Measurements from ENCODE around the gene C3orf33. TPM values are rescaled to one million over a fixed set of nuclear protein-coding genes. Genes with fewer than 3 reads are reported as not detected.
A peak's percentile ranks its signal among the peaks of the same experiment; 100 is the strongest.
"Not testable (repeated sequence)": the region's sequence is repeated elsewhere in the genome, so short reads cannot be mapped to it uniquely, and the experiment has no call there.

C3orf33 gene
- total and polyA plus RNA-seq, 3 donors from 2014 or later = 3.5 to 11.9 (median 9.3) TPM

DNA sequence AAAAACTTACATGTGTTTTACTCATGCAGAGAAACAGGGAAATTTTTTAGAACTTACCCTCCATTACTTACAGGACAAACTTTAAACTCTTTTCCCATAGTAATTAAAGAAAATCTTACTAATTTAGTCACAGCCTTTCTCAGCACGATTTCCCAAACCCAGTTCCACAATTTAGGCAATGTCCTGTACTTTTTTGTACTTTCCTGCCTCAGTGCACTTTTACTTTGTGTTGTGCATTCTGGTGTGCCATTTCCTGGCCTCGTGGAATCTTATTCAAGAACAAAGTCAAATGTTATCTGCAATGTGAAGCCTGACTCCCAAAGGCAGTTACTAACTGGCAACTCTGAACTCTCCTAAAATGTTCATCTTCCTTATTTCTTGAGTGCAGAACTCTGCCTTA lies 46.3 kb upstream of the C3orf33 start:
- TF ChIP-seq CTCF (IDR thresholded peaks at IDR 0.05) = no peak
- no peak for TF ChIP-seq POLR2A (IDR thresholded peaks at IDR 0.05)
- H3K27ac ChIP-seq = peak overlapping the region in 1 of 2 donors; percentile 47
- 24 to 36% methylated on average over 2 of the region's 2 CpGs for WGBS, 2 donors
- intact Hi-C loops (cut with DNase I; ENCODE audit: low total_unique reads) = no loop called here
- DNase-seq = no peak
- no peaks in the 10 kb centered on the region for H3K27me3 ChIP-seq
- H3K36me3 ChIP-seq (ENCODE audit: low read depth, missing control alignments) = no peaks in the 10 kb centered on the region
- H3K9me3 ChIP-seq = no peaks in the 10 kb centered on the region
- peaks cover 18% of the 10 kb centered on the region for H3K4me1 ChIP-seq
- H3K4me3 ChIP-seq = peak overlapping the region; percentile 96 to 97

DNA sequence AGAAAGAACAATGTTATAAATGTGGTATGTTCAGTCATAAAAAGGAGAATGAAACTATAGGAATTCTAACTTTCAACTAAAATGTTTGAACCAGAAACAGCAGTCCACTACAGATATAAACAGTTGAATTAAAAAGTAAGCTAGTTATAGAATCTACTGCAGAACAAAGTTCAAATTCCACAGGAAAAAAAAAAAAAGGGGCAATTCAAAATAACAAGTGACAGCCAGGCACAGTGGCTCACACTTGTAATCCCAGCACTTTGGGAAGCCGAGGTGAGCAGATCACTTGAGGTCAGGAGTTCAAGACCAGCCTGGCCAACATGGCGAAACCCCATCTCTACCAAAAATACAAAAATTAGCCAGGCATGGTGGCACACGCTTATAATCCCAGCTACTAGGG lies 43.3 kb upstream of the C3orf33 start:
- H3K9me3 ChIP-seq; H3K4me3 ChIP-seq; H3K27ac ChIP-seq; intact Hi-C loops (cut with DNase I; ENCODE audit: low total_unique reads); H3K27me3 ChIP-seq; H3K36me3 ChIP-seq (ENCODE audit: low read depth, missing control alignments); DNase-seq: not testable (repeated sequence)
- H3K4me1 ChIP-seq = peaks cover 18% of the 10 kb centered on the region
- WGBS, 2 donors = 85 to 91% methylated on average over 3 of the region's 3 CpGs

DNA sequence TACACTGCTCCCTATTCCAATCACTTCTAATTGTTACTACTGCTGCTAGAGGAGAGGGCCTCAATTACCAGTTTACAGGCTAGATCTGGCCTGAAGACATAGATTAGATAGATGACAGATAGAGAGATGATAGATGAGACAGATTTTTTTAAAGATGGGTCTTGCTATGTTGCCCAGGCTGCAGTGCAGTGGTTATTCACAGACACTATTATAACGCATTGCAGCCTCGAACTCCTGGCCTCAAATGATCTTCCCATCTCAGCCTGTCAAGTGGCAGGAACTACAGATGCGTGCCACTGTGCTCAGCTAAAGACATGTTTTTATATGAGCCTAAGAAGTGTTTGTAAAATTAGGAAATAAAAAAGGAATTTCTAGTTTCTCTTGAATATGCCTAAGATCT lies 41.9 kb upstream of the C3orf33 start:
- Histone ChIP-seq H3K36me3 (ENCODE audit: low read depth, missing control alignments) (no peaks in the 10 kb centered on the region), H3K27me3 (no peaks in the 10 kb centered on the region), H3K4me1 (peaks cover 18% of the 10 kb centered on the region), H3K4me3 (no peak overlapping the region), H3K27ac (no peak overlapping the region), H3K9me3 (no peaks in the 10 kb centered on the region)
- intact Hi-C loops (cut with DNase I; ENCODE audit: low total_unique reads) = no loop called here
- 96 to 97% methylated on average over 3 of the region's 3 CpGs for WGBS, 2 donors
- TF ChIP-seq POLR2A (IDR thresholded peaks at IDR 0.05) (no peak), CTCF (IDR thresholded peaks at IDR 0.05) (no peak)
- no peak for DNase-seq

DNA sequence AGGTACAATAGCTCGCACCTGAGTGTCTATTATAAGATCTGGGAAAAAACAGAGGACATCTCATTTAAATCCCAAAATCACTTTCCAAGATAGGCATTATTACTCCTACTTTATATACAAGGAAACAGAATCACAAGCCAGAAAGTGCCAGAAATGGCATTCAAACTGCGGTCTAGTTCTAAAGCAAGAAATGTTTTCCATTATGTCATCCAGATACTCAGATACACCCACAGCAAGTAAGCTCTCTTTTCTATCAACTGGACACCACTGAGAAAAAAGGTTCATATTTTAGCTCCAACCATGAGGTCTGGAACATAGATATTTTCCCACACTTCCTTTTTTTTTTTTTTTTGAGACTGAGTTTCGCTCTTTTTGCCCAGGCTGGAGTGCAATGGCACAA lies 40.0 kb upstream of the C3orf33 start:
- Histone ChIP-seq H3K36me3 (ENCODE audit: low read depth, missing control alignments) (no peaks in the 10 kb centered on the region), H3K4me1 (peaks cover 3% of the 10 kb centered on the region), H3K27me3 (no peaks in the 10 kb centered on the region), H3K4me3 (no peak overlapping the region), H3K9me3 (no peaks in the 10 kb centered on the region), H3K27ac (no peak overlapping the region)
- TF ChIP-seq CTCF (IDR thresholded peaks at IDR 0.05) (no peak), POLR2A (IDR thresholded peaks at IDR 0.05) (no peak)
- 84 to 88% methylated on average over 3 of the region's 3 CpGs for WGBS, 2 donors
- no peak for DNase-seq
- intact Hi-C loops (cut with DNase I; ENCODE audit: low total_unique reads) = no loop called here

DNA sequence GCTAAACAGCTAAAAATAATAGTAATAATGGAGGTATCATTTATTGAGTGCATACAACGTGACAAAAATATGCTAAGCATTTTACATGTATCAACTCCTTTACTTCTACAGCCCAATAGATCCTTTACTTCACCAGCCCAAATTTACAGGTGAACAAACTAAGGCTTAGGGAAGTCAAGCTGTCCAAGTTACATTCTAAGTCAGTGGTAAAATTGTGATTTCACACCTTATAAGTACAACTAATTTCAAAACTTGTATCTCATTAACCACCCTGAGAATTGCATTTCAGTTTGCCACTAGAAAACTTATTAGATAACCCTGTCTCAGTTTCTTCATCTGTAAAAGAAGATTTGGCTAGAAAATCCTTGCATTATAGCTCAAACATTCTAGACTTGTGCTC lies 37.5 kb upstream of the C3orf33 start:
- Histone ChIP-seq H3K27me3 (no peaks in the 10 kb centered on the region), H3K4me3 (no peak overlapping the region), H3K36me3 (ENCODE audit: low read depth, missing control alignments) (no peaks in the 10 kb centered on the region), H3K9me3 (no peaks in the 10 kb centered on the region), H3K27ac (no peak overlapping the region), H3K4me1 (peaks cover 3% of the 10 kb centered on the region)
- 70 to 71% methylated on average over 1 of the region's 1 CpG for WGBS, 2 donors
- no peak for DNase-seq
- intact Hi-C loops (cut with DNase I; ENCODE audit: low total_unique reads) = no loop called here
- TF ChIP-seq POLR2A (IDR thresholded peaks at IDR 0.05) = no peak
- no peak for TF ChIP-seq CTCF (IDR thresholded peaks at IDR 0.05)

Data from testis (tissue), 3 donors.